Stomach (tissue), 4 donors: ENCODE data around the gene SIPA1L2.

Experiments used
- CTCF ChIP-seq, 7 experiments: fragments of 450-650 bp in 4 of 7; fragments of 200-600 bp in 3 of 7; sonication (generic) in 3 of 7; IDR thresholded peaks; one replicate each; pipeline ENCODE4 v1.5.1; 2016 to 2019; ENCODE audit warnings: antibody characterized with exemption in 7 of 7, control low read depth in 2 of 7, mild to moderate bottlenecking in 1 of 7
- POLR2A ChIP-seq, 4 donors: fragments of 450-650 bp; IDR thresholded peaks; one replicate each; pipeline ENCODE4 v1.6.1; 2016; ENCODE audit warnings: antibody characterized with exemption in 4 of 4, control low read depth in 2 of 4, mild to moderate bottlenecking in 1 of 4, moderate library complexity in 1 of 4
- POLR2AphosphoS5 ChIP-seq, 3 donors: sonication (generic); formaldehyde crosslinking; IDR thresholded peaks; one replicate each; pipeline ENCODE4 v1.6.1; 2016; ENCODE audit warnings: antibody characterized with exemption in 3 of 3

GRCh38 chr1:232628335-232629249 is 1.3 kb downstream of the SIPA1L2 start:
- TF ChIP-seq POLR2A (IDR thresholded peaks at IDR 0.05) (no peak), CTCF (IDR thresholded peaks at IDR 0.05) (peak in 1 of 7 experiments; percentile 17), POLR2AphosphoS5 (IDR thresholded peaks at IDR 0.05) (no peak)
